CD4-positive, alpha-beta memory T cell (primary cell): Measurements from ENCODE around the gene ECPAS. TPM values are rescaled to one million over a fixed set of nuclear protein-coding genes. Genes with fewer than 3 reads are reported as not detected.

Experiments used
- CTCF ChIA-PET: fragments of 350-600 bp; sonication (Branson Sonifier 250); formaldehyde crosslinking; loops from one replicate; lab custom pipeline; 2021; ENCODE audit warnings: inconsistent platforms; ENCODE audit not compliant: partially characterized antibody; lab: Charles Lee
- POLR2A ChIA-PET: fragments of 350-600 bp; sonication (Branson Sonifier 250); formaldehyde crosslinking; loops from one replicate; lab custom pipeline; 2021; ENCODE audit not compliant: partially characterized antibody; lab: Charles Lee
- DNase-seq, 5 donors: peaks; one replicate each; pipeline versions ENCODE4 v3.0.0 to v3.0.0-alpha.2; 2020 to 2022; ENCODE audit warnings: mixed read lengths in 1 of 5
- H3K27ac ChIP-seq: one replicate; pipeline ENCODE4 v1.7.0; 2013; ENCODE audit warnings: low read depth, low read length
- H3K27me3 ChIP-seq: 2 replicates; pipeline ENCODE4 v1.7.0; 2013; ENCODE audit warnings: mild to moderate bottlenecking, low read length, moderate library complexity; ENCODE audit not compliant: insufficient read depth
- H3K36me3 ChIP-seq: 2 replicates; pipeline ENCODE4 v1.7.0; 2013; ENCODE audit warnings: mild to moderate bottlenecking, low read length, moderate library complexity; ENCODE audit not compliant: insufficient read depth
- H3K4me1 ChIP-seq: 2 replicates; pipeline ENCODE4 v1.7.0; 2013; ENCODE audit warnings: mild to moderate bottlenecking, low read length, moderate library complexity; ENCODE audit not compliant: insufficient read depth
- H3K4me3 ChIP-seq, 2 donors: one replicate each; pipeline ENCODE4 v1.7.0; 2013; ENCODE audit warnings: low read length in 2 of 2, mild to moderate bottlenecking in 1 of 2
- H3K9me3 ChIP-seq, 2 donors: one replicate each; pipeline ENCODE4 v1.7.0; 2013; ENCODE audit warnings: low read length in 2 of 2, control low read depth in 1 of 2; ENCODE audit not compliant: control insufficient read depth in 1 of 2
- H3K27ac Mint-ChIP-seq, 7 donors: one replicate each; pipeline ENCODE4 v1.8.0; 2020 to 2021; ENCODE audit warnings: mixed read lengths in 7 of 7, mild to moderate bottlenecking in 6 of 7, inconsistent platforms in 3 of 7, moderate library complexity in 3 of 7
- H3K27me3 Mint-ChIP-seq, 2 donors: one replicate each; pipeline ENCODE4 v1.8.0; 2020 to 2021; ENCODE audit warnings: mixed read lengths in 2 of 2
- H3K36me3 Mint-ChIP-seq, 2 donors: one replicate each; pipeline ENCODE4 v1.8.0; 2020 to 2021; ENCODE audit warnings: mixed read lengths in 2 of 2, inconsistent platforms in 1 of 2, mild to moderate bottlenecking in 1 of 2
- H3K4me1 Mint-ChIP-seq, 4 donors: one replicate each; pipeline ENCODE4 v1.8.0; 2020 to 2021; ENCODE audit warnings: mixed read lengths in 4 of 4, mild to moderate bottlenecking in 1 of 4
- H3K4me3 Mint-ChIP-seq, 8 donors: one replicate each; pipeline ENCODE4 v1.8.0; 2020 to 2021; ENCODE audit warnings: mixed read lengths in 8 of 8, mild to moderate bottlenecking in 7 of 8, moderate library complexity in 6 of 8, inconsistent platforms in 3 of 8
- H3K9me3 Mint-ChIP-seq, 8 donors: one replicate each; pipeline ENCODE4 v1.8.0; 2020 to 2021; ENCODE audit warnings: mixed read lengths in 8 of 8, mild to moderate bottlenecking in 5 of 8, inconsistent platforms in 3 of 8, moderate library complexity in 1 of 8
- intact Hi-C: fragments of 100-400 bp; cut with micrococcal nuclease; formaldehyde crosslinking; loops from one replicate; pipeline ENCODE4 v1.15.1; 2023
- polyA plus RNA-seq, 2 donors: library from polyadenylated mRNA; unstranded; fragments of 300-500 nt; fragmentation: Illumina TruSeq; gene quantifications; one replicate each; pipeline ENCODE4 v1.2.3, GENCODE V29; 2021
- total RNA-seq, 2 experiments: library from RNA; stranded (reverse); gene quantifications; one replicate each; pipeline ENCODE4 v1.2.3, GENCODE V29; 2021

Gene ECPAS
- total and polyA plus RNA-seq, 4 experiments from 2014 or later: 9.6 to 80.3 (median 48.6) TPM

GRCh38 chr9:111440226-111440625, 44.0 kb downstream of the ECPAS start:
- H3K4me3 ChIP-seq: no peak overlapping the region
- no peaks in the 10 kb centered on the region for H3K27me3 ChIP-seq
- no peak for DNase-seq
- Mint-ChIP-seq H3K4me3 (no peak overlapping the region), H3K27me3 (no peaks in the 10 kb centered on the region), H3K27ac (peak overlapping the region in 1 of 7 donors; percentile 10), H3K9me3 (peaks cover 0 to 2% (median 0%) of the 10 kb centered on the region in 8 donors), H3K4me1 (no peaks in the 10 kb centered on the region), H3K36me3 (peaks cover 45 to 62% of the 10 kb centered on the region in 2 donors)
- H3K9me3 ChIP-seq: no peaks in the 10 kb centered on the region
- H3K36me3 ChIP-seq: peaks cover 27% of the 10 kb centered on the region
- no peaks in the 10 kb centered on the region for H3K4me1 ChIP-seq
- H3K27ac ChIP-seq: no peak overlapping the region
- ChIA-PET CTCF (no interaction called here), POLR2A (no interaction called here)
- intact Hi-C loops: no loop called here

GRCh38 chr9:111438541-111439235, 45.5 kb downstream of the ECPAS start:
- POLR2A ChIA-PET: no interaction called here
- Mint-ChIP-seq H3K36me3 (peaks cover 38 to 59% of the 10 kb centered on the region in 2 donors), H3K4me3 (peak overlapping the region in 1 of 8 donors; percentile 52), H3K27ac (no peak overlapping the region), H3K27me3 (no peaks in the 10 kb centered on the region), H3K9me3 (no peaks in the 10 kb centered on the region), H3K4me1 (no peaks in the 10 kb centered on the region)
- no peak for DNase-seq
- peaks cover 28% of the 10 kb centered on the region for H3K36me3 ChIP-seq
- CTCF ChIA-PET: no interaction called here
- no peaks in the 10 kb centered on the region for H3K9me3 ChIP-seq
- intact Hi-C loops: no loop called here
- no peak overlapping the region for H3K27ac ChIP-seq
- H3K27me3 ChIP-seq: no peaks in the 10 kb centered on the region
- no peaks in the 10 kb centered on the region for H3K4me1 ChIP-seq
- H3K4me3 ChIP-seq: no peak overlapping the region

- peaks cover 31% of the 10 kb centered on the region for H3K36me3 ChIP-seq
- H3K4me3 ChIP-seq: no peak overlapping the region
- Mint-ChIP-seq H3K27ac (peak overlapping the region in 1 of 7 donors; percentile 13), H3K4me1 (no peaks in the 10 kb centered on the region), H3K9me3 (no peaks in the 10 kb centered on the region), H3K27me3 (no peaks in the 10 kb centered on the region), H3K4me3 (no peak overlapping the region), H3K36me3 (peaks cover 43 to 57% of the 10 kb centered on the region in 2 donors)
- CTCF ChIA-PET: no interaction called here
- POLR2A ChIA-PET: no interaction called here
- intact Hi-C loops: no loop called here
- no peaks in the 10 kb centered on the region for H3K27me3 ChIP-seq
- H3K9me3 ChIP-seq: no peaks in the 10 kb centered on the region
- DNase-seq: no peak
- H3K27ac ChIP-seq: no peak overlapping the region
- no peaks in the 10 kb centered on the region for H3K4me1 ChIP-seq
Observed at GRCh38 chr9:111436571-111436970, 47.6 kb downstream of the ECPAS start.

GRCh38 chr9:111433082-111433481, 51.1 kb downstream of the ECPAS start:
- H3K27ac ChIP-seq: no peak overlapping the region
- intact Hi-C loops: no loop called here
- H3K27me3 ChIP-seq: no peaks in the 10 kb centered on the region
- H3K4me1 ChIP-seq: no peaks in the 10 kb centered on the region
- no peak overlapping the region for H3K27ac Mint-ChIP-seq
- no peaks in the 10 kb centered on the region for H3K9me3 Mint-ChIP-seq
- no peak overlapping the region for H3K4me3 ChIP-seq
- no peaks in the 10 kb centered on the region for H3K4me1 Mint-ChIP-seq
- ChIA-PET POLR2A (no interaction called here), CTCF (no interaction called here)
- peaks cover 15% of the 10 kb centered on the region for H3K36me3 ChIP-seq
- peaks cover 44 to 58% of the 10 kb centered on the region in 2 donors for H3K36me3 Mint-ChIP-seq
- DNase-seq: no peak
- no peaks in the 10 kb centered on the region for H3K27me3 Mint-ChIP-seq
- no peaks in the 10 kb centered on the region for H3K9me3 ChIP-seq
- no peak overlapping the region for H3K4me3 Mint-ChIP-seq

- H3K27me3 ChIP-seq: no peaks in the 10 kb centered on the region
- Mint-ChIP-seq H3K36me3 (peaks cover 54 to 63% of the 10 kb centered on the region in 2 donors), H3K4me1 (no peaks in the 10 kb centered on the region), H3K4me3 (no peak overlapping the region), H3K27me3 (no peaks in the 10 kb centered on the region), H3K9me3 (no peaks in the 10 kb centered on the region), H3K27ac (peak overlapping the region in 2 of 7 donors; percentile 42 to 64)
- intact Hi-C loops: no loop called here
- H3K4me1 ChIP-seq: no peaks in the 10 kb centered on the region
- peaks cover 13% of the 10 kb centered on the region for H3K36me3 ChIP-seq
- ChIA-PET CTCF (no interaction called here), POLR2A (no interaction called here)
- DNase-seq: no peak
- no peaks in the 10 kb centered on the region for H3K9me3 ChIP-seq
- no peak overlapping the region for H3K4me3 ChIP-seq
- H3K27ac ChIP-seq: no peak overlapping the region
Observed at GRCh38 chr9:111431684-111432083, 52.5 kb downstream of the ECPAS start.

- H3K9me3 Mint-ChIP-seq: no peaks in the 10 kb centered on the region
- intact Hi-C loops: no loop called here
- ChIA-PET POLR2A (no interaction called here), CTCF (no interaction called here)
- no peak overlapping the region for H3K27ac ChIP-seq
- peak overlapping the region in 1 of 7 donors; percentile 61 for H3K27ac Mint-ChIP-seq
- H3K36me3 ChIP-seq: peaks cover 16% of the 10 kb centered on the region
- no peak overlapping the region for H3K4me3 ChIP-seq
- no peaks in the 10 kb centered on the region for H3K4me1 Mint-ChIP-seq
- no peaks in the 10 kb centered on the region for H3K4me1 ChIP-seq
- H3K4me3 Mint-ChIP-seq: no peak overlapping the region
- H3K27me3 Mint-ChIP-seq: no peaks in the 10 kb centered on the region
- no peaks in the 10 kb centered on the region for H3K9me3 ChIP-seq
- H3K27me3 ChIP-seq: no peaks in the 10 kb centered on the region
- DNase-seq: no peak
- H3K36me3 Mint-ChIP-seq: peaks cover 60 to 73% of the 10 kb centered on the region in 2 donors
Observed at GRCh38 chr9:111429175-111429574, 55.0 kb downstream of the ECPAS start.

GRCh38 chr9:111427186-111427585, 57.0 kb downstream of the ECPAS start:
- Mint-ChIP-seq H3K27ac (peak overlapping the region in 2 of 7 donors; percentile 10 to 24), H3K4me1 (peaks cover 0 to 3% (median 0%) of the 10 kb centered on the region in 4 donors), H3K27me3 (no peaks in the 10 kb centered on the region), H3K36me3 (peaks cover 66 to 79% of the 10 kb centered on the region in 2 donors), H3K9me3 (no peaks in the 10 kb centered on the region), H3K4me3 (no peak overlapping the region)
- no peaks in the 10 kb centered on the region for H3K4me1 ChIP-seq
- H3K9me3 ChIP-seq: no peaks in the 10 kb centered on the region
- H3K27me3 ChIP-seq: no peaks in the 10 kb centered on the region
- H3K36me3 ChIP-seq: peaks cover 21% of the 10 kb centered on the region
- ChIA-PET CTCF (no interaction called here), POLR2A (no interaction called here)
- no peak overlapping the region for H3K4me3 ChIP-seq
- no peak for DNase-seq
- intact Hi-C loops: no loop called here
- H3K27ac ChIP-seq: no peak overlapping the region
